ENCODE measurements around the gene RAD51B.

GRCh38 chr14:68482018-68482417 lies 662.4 kb downstream of the RAD51B start:
- TF ChIP-seq CTCF (IDR thresholded peaks at IDR 0.05) (no peak), SP1 (CRISPR knock-in tag; conservative IDR thresholded peaks at IDR 0.05) (no peak), MXD4 (CRISPR knock-in tag; IDR thresholded peaks at IDR 0.05; ENCODE audit: borderline replicate concordance) (no peak), GABPB1 (CRISPR knock-in tag; IDR thresholded peaks at IDR 0.05) (no peak), ESRRA (CRISPR knock-in tag; IDR thresholded peaks at IDR 0.05; ENCODE audit: borderline replicate concordance) (no peak), ZBTB21 (CRISPR knock-in tag; IDR thresholded peaks at IDR 0.05; ENCODE audit: borderline replicate concordance) (no peak), ZNF138 (CRISPR knock-in tag; conservative IDR thresholded peaks at IDR 0.05) (no peak), IRF2 (CRISPR knock-in tag; IDR thresholded peaks at IDR 0.05; ENCODE audit: borderline replicate concordance, low read depth) (no peak), ZNF121 (CRISPR knock-in tag; IDR thresholded peaks at IDR 0.05) (no peak), TEAD4 (CRISPR knock-in tag; IDR thresholded peaks at IDR 0.05) (no peak), NR2C2 (CRISPR knock-in tag; IDR thresholded peaks at IDR 0.05) (no peak)
